Gastroesophageal sphincter (tissue), 4 donors: Measurements from ENCODE around the gene DPP6. TPM values are rescaled to one million over a fixed set of nuclear protein-coding genes. Genes with fewer than 3 reads are reported as not detected.

Experiments
- ATAC-seq: fragments of 150-250 bp; one replicate; pipeline ENCODE4 v1.9.1; 2016; ENCODE audit warnings: mild to moderate bottlenecking, moderate library complexity
- H3K27ac ChIP-seq, 4 donors: fragments of 200-600 bp; sonication (generic) in 3 of 4; 1 replicate in 3 of 4; 2 replicates in 1 of 4; pipeline ENCODE4 v1.5.1; 2016 to 2019
- H3K27me3 ChIP-seq: fragments of 200-600 bp; sonication (generic); one replicate; pipeline ENCODE4 v1.5.1; 2019
- H3K36me3 ChIP-seq, 2 donors: fragments of 200-600 bp; sonication (generic); one replicate each; pipeline ENCODE4 v1.5.1; 2019; ENCODE audit warnings: control low read depth in 1 of 2
- H3K4me1 ChIP-seq, 3 donors: fragments of 200-600 bp; sonication (generic); 1 replicate in 2 of 3; 2 replicates in 1 of 3; pipeline ENCODE4 v1.5.1; 2016 to 2019; ENCODE audit warnings: control low read depth in 2 of 3
- H3K4me3 ChIP-seq, 2 donors: fragments of 200-600 bp; sonication (generic); one replicate each; pipeline ENCODE4 v1.5.1; 2019; ENCODE audit warnings: mild to moderate bottlenecking in 1 of 2, moderate library complexity in 1 of 2
- H3K9me3 ChIP-seq, 3 donors: fragments of 200-600 bp; sonication (generic); one replicate each; pipeline ENCODE4 v1.5.1; 2017 to 2019; ENCODE audit warnings: control low read depth in 2 of 3
- EP300 ChIP-seq: sonication (generic); formaldehyde crosslinking; IDR thresholded peaks from one replicate; pipeline ENCODE4 v1.6.1; 2017; ENCODE audit warnings: antibody characterized with exemption, mild to moderate bottlenecking
- POLR2A ChIP-seq, 2 donors: fragments of 450-650 bp; IDR thresholded peaks; one replicate each; pipeline ENCODE4 v1.6.1; 2017; ENCODE audit warnings: antibody characterized with exemption in 2 of 2, mild to moderate bottlenecking in 2 of 2, moderate library complexity in 1 of 2
- POLR2AphosphoS5 ChIP-seq: sonication (generic); formaldehyde crosslinking; IDR thresholded peaks from one replicate; pipeline ENCODE4 v1.6.1; 2017; ENCODE audit warnings: antibody characterized with exemption
- whole genome bisulfite sequencing, 2 donors: methylation state at CpG; one replicate each; pipeline ENCODE4 v1.1.5; 2018; ENCODE audit warnings: low coverage in 1 of 2; 5-methylcytosine and 5-hydroxymethylcytosine counted together
- total RNA-seq, 4 donors: library from RNA; depleted of rRNA; stranded (reverse); fragments of >200 nt; gene quantifications; one replicate each; pipeline ENCODE4 v1.1.0, GENCODE V29; 2016
- TF ChIP-seq, protein P1 (sequence below), 4 experiments: fragments of 200-600 bp in 2 of 4; fragments of 450-650 bp in 2 of 4; sonication (generic) in 1 of 4; IDR thresholded peaks; one replicate each; pipeline ENCODE4 v1.5.1; 2017 to 2019; ENCODE audit warnings: antibody characterized with exemption in 4 of 4, mild to moderate bottlenecking in 2 of 4, moderate library complexity in 2 of 4

The DPP6 gene
- total RNA-seq, 4 donors from 2014 or later = 14.3 to 40.0 (median 23.1) TPM

DNA sequence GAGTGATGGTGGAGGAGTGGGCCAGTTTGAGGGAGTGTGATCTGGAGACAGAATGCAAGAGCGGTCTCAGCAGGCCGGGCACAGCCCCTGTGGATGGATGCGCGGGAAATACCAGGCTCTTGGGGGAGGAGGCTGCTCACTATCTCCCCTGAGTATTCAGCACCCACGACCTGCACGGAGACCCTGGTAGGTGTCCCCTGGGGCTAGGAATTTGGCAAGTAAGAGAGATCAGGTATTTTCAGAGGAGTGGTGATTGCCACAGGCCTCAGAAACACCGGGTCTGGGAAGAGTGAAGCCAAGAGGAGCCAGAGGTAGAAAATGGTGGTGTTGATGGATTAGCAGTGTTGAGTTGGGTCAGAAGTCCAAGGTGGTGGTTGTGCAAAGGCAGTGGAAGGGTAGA, 524.4 kb downstream of the DPP6 start:
- no peaks in the 10 kb centered on the region for H3K27me3 ChIP-seq
- ATAC-seq = no peak
- no peaks in the 10 kb centered on the region for H3K36me3 ChIP-seq
- TF ChIP-seq POLR2A (IDR thresholded peaks at IDR 0.05) = no peak
- TF ChIP-seq EP300 = no peak
- TF ChIP-seq, protein P1, sequence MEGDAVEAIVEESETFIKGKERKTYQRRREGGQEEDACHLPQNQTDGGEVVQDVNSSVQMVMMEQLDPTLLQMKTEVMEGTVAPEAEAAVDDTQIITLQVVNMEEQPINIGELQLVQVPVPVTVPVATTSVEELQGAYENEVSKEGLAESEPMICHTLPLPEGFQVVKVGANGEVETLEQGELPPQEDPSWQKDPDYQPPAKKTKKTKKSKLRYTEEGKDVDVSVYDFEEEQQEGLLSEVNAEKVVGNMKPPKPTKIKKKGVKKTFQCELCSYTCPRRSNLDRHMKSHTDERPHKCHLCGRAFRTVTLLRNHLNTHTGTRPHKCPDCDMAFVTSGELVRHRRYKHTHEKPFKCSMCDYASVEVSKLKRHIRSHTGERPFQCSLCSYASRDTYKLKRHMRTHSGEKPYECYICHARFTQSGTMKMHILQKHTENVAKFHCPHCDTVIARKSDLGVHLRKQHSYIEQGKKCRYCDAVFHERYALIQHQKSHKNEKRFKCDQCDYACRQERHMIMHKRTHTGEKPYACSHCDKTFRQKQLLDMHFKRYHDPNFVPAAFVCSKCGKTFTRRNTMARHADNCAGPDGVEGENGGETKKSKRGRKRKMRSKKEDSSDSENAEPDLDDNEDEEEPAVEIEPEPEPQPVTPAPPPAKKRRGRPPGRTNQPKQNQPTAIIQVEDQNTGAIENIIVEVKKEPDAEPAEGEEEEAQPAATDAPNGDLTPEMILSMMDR (IDR thresholded peaks at IDR 0.05) = no peak
- TF ChIP-seq POLR2AphosphoS5 = no peak
- 83% methylated on average over 7 of the region's 7 CpGs; no CpG with 5 or more reads in 1 of the 2 donors for WGBS, 2 donors
- no peak overlapping the region for H3K27ac ChIP-seq
- H3K9me3 ChIP-seq = no peaks in the 10 kb centered on the region
- H3K4me1 ChIP-seq = no peaks in the 10 kb centered on the region
- H3K4me3 ChIP-seq = no peak overlapping the region

DNA sequence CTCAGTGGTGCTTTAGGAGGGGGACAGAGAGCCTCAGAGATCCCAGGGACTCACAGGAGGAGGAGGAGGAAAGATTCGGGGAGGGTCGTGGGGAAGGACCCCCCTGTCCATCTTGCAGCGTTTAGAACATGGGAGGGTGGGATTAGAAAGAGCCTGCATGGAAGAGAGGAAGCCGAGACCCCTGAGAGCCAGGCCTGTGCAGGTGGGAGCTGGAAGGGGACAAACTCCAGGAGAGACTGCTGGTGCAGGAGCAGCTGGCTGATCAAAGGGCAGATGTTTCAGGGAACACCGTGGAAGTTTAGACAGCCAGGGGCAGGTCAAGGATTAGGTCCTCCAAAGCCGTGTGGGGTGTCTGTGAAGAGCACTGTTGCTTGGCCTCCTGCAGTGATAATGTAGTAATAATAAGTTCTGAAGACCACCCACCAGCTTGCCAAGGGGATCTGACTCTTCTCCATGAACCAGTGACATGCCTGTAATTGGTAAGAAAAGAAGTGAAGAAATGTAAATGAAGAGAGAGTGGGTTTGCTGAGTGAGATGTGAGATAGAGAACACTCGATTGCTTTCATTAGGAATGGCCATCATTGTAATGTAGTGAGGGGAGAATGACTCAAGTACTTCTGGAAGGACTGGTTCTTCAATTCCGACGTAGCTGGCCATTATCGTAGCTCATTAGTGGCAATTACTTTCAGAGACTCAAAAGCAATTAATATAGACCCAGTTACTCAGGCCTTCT, 525.1 kb downstream of the DPP6 start:
- H3K27ac ChIP-seq = no peak overlapping the region
- no peaks in the 10 kb centered on the region for H3K27me3 ChIP-seq
- no peak overlapping the region for H3K4me3 ChIP-seq
- H3K4me1 ChIP-seq = no peaks in the 10 kb centered on the region
- WGBS, 2 donors = 76 to 86% methylated on average over 8 to 9 of the region's 10 CpGs
- ATAC-seq = no peak
- H3K36me3 ChIP-seq = no peaks in the 10 kb centered on the region
- TF ChIP-seq POLR2AphosphoS5 = no peak
- no peak for TF ChIP-seq EP300
- TF ChIP-seq POLR2A (IDR thresholded peaks at IDR 0.05) = no peak
- TF ChIP-seq, protein P1 (IDR thresholded peaks at IDR 0.05) = no peak
- H3K9me3 ChIP-seq = no peaks in the 10 kb centered on the region

DNA sequence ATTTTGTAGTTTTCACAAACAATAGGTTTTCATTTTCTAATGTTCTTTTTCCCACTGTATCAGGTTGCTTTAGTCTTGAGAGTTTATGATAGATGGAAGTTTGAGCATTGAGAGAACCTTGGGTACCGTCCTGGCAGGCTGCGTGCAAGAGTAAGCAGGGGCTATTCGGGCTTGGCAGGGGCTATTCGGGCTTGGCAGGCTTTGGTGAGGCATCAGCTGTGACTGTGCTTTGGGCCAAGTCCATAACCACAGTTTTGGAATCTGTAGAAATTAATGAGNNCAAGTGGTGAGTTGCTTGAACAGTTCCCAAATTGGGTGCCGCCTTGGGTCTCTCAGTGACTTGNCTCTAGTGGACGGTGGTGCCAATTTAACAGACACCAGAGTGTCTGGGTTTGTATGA, 526.1 kb downstream of the DPP6 start:
- WGBS, 2 donors = 80% methylated on average over 3 of the region's 6 CpGs; no CpG with 5 or more reads in 1 of the 2 donors
- Histone ChIP-seq H3K27ac (no peak overlapping the region), H3K27me3 (no peaks in the 10 kb centered on the region), H3K4me3 (no peak overlapping the region), H3K9me3 (no peaks in the 10 kb centered on the region), H3K36me3 (no peaks in the 10 kb centered on the region), H3K4me1 (no peaks in the 10 kb centered on the region)
- TF ChIP-seq EP300 (no peak), POLR2AphosphoS5 (no peak), POLR2A (IDR thresholded peaks at IDR 0.05) (no peak)
- TF ChIP-seq, protein P1 (IDR thresholded peaks at IDR 0.05) = no peak
- no peak for ATAC-seq

DNA sequence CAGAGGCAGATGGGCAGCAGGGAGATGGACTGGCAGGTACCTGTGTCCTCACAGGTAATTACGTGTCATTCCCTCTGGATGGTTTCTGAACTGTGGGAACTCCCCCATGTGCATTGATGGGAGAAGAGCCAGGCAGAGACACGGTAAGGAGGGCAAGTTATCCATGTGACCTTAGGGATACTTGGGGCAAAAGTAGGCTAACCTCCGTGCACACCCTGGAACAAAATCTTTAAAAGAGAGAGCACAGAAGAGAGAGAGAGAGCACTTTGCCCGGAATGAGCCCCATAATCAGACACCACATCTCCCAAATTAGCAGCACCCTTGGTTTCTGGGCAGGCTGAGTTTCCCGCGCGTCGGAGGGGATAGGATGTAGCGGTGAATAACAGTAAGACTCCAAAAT, 527.5 kb downstream of the DPP6 start:
- H3K36me3 ChIP-seq = no peaks in the 10 kb centered on the region
- 86 to 91% methylated on average over 2 to 8 of the region's 9 CpGs for WGBS, 2 donors

More for the DNA sequence above, 527.5 kb downstream of the DPP6 start:
- no peak overlapping the region for H3K27ac ChIP-seq
- H3K27me3 ChIP-seq = no peaks in the 10 kb centered on the region
- peaks cover 0 to 6% (median 0%) of the 10 kb centered on the region in 3 donors for H3K4me1 ChIP-seq
- no peak overlapping the region for H3K4me3 ChIP-seq
- no peak for TF ChIP-seq EP300
- TF ChIP-seq POLR2A (IDR thresholded peaks at IDR 0.05) = no peak
- TF ChIP-seq POLR2AphosphoS5 = no peak
- TF ChIP-seq, protein P1 (IDR thresholded peaks at IDR 0.05) = no peak
- H3K9me3 ChIP-seq = no peaks in the 10 kb centered on the region
- no peak for ATAC-seq
